ENCODE measurements around the gene CMPK1.
"Not testable (repeated sequence)": the region's sequence is repeated elsewhere in the genome, so short reads cannot be mapped to it uniquely, and the experiment has no call there.

The CMPK1 gene, protein sequence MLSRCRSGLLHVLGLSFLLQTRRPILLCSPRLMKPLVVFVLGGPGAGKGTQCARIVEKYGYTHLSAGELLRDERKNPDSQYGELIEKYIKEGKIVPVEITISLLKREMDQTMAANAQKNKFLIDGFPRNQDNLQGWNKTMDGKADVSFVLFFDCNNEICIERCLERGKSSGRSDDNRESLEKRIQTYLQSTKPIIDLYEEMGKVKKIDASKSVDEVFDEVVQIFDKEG

DNA sequence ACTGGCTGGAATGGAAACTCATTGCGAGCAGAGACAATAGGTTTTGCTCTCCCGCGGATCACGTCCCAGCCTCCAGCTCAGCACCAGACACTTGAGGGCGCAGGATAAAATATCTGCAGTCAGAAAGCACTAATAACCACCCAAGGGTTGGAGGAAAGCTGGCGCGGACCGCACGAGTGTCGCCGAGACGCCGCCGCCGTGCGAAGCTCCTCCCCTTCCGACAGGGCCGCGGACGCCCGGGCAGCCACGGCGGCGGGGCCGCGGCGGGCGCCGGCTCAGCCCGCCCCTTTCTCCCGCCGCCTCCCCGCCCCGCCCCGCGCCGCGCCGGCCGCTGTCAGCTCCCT is at the start of gene CMPK1:
Gene CMPK1, plus strand, starts transcription at position 213 of the 344 bp plus-strand sequence. CDS start 156 bp downstream, outside the sequence.
- H3K4me3 ChIP-seq (ENCODE audit: low read depth, low read length): peak within 1 kb of the TSS; percentile 64

DNA sequence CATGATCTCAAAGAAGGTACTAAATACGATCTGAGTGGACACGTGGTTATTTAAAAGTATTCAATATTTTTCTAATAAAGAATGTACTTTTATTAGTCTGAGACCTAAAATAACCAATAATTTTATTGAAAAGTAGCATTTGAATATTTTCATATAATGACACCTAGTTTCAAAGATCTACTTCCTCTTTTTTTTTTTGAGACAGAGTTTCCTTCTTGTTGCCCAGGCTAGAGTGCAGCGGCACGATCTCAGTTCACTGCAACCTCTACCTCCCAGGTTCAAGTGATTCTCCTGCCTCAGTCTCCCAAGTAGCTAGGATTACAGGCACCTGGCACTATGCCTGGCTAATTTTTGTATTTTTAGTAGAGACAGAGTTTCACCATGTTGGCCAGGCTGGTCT is 45.5 kb upstream of the CMPK1 start:
- not testable (repeated sequence) for H3K4me3 ChIP-seq (ENCODE audit: low read depth, low read length)

DNA sequence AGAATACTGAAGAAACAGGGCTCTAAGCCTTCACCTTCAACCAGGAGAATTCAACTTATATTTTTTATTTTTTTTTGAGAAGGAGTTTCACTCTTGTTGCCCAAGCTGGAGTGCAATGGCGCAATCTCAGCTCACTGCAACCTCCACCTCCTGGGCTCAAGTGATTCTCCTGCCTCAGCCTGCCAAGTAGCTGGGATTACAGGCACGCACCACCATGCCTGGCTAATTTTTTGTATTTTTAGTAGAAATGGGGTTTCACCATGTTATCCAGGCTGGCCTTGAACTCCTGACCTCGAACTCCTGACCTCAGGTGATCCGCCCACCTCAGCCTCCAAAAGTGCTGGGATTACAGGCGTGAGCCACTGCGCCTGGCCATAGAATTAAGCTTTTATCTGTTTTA is 38.7 kb upstream of the CMPK1 start:
- H3K4me3 ChIP-seq (ENCODE audit: low read depth, low read length): not testable (repeated sequence)

DNA sequence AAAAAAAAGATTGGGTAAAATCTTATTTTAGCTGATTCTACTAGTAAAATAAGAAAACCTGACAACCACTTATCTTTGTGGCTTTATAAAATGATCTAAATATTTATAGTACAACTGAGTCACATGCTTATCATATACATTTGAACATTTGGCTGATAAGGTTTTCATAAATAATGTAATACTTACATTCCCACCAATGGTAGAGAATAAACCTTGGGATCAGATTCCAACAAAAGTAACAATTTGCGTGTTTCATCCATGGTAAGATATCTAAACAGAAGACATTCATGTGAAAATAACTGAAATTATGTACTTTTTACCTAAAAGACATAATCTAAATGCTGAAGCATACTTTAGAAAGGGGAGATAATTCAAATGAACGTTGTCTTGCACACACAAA is 38.0 kb upstream of the CMPK1 start:
- no peak overlapping the region for H3K4me3 ChIP-seq (ENCODE audit: low read depth, low read length)

DNA sequence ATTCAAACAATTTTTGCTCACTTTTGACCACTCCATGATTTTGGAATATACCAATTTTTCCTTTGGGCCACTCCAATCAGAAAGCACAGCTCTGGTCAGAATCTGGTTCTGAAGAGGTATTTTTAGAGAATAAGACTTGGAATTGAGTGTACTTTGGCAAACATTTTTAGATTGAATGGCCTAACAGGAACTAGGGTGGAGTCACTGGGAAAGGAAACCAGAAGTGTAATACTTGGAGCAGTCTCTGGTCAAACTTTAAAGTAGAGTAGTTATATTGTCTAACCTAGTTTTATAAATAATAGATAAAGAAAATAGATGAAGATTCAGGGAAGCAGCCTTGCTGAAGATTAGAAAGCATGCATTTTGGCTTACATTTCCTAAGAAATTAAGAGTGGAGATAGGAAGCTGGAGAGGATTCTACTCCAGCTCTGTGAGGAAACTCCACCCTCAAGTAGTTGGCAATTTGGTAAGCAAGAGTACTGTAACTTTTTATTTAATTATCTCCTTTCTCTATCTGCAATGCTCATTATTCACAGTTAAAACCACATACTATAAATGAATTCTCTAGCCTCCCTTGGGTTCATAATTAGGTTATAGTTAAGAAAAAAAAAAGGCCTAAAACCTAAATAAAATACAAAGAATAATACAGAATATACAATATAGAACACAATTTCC is 35.4 kb upstream of the CMPK1 start:
- H3K4me3 ChIP-seq (ENCODE audit: low read depth, low read length): no peak overlapping the region

DNA sequence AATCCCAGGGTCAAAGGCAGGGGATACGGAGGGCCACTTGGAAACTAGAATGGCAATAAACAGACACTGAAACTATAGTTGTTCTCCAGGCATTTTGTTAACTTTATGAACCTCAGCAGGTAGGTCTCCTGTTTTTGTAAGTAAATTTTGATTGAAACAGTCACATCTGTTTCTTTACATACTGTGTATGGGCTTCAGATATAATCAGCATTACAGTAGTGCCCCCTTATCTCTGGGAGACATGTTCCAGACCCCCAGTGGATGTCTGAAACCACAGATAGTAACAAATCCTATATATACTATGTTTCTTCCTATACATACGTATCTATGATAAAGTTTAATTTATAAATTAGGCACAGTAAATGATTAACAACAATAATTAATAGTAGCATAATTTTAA is 31.1 kb upstream of the CMPK1 start:
- no peak overlapping the region for H3K4me3 ChIP-seq (ENCODE audit: low read depth, low read length)

DNA sequence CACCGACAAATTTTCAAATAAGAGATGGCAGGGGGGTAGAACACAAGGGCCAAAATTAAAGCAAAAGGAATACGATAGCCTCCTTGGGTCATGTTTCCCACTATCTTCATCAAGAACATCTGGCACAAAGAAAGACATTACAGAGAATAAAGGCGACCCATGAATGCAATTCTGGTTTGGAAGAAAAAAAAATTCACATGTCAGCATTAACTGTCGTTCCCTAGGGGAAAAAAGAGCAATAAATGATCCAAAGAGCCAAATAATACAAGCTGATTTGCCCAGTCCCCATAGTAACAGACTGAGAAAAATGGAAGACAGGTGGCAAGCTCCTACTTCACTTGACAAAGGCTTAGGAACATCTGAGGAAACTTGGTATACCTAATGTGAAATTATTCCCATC is 24.2 kb upstream of the CMPK1 start:
- no peak overlapping the region for H3K4me3 ChIP-seq (ENCODE audit: low read depth, low read length)

DNA sequence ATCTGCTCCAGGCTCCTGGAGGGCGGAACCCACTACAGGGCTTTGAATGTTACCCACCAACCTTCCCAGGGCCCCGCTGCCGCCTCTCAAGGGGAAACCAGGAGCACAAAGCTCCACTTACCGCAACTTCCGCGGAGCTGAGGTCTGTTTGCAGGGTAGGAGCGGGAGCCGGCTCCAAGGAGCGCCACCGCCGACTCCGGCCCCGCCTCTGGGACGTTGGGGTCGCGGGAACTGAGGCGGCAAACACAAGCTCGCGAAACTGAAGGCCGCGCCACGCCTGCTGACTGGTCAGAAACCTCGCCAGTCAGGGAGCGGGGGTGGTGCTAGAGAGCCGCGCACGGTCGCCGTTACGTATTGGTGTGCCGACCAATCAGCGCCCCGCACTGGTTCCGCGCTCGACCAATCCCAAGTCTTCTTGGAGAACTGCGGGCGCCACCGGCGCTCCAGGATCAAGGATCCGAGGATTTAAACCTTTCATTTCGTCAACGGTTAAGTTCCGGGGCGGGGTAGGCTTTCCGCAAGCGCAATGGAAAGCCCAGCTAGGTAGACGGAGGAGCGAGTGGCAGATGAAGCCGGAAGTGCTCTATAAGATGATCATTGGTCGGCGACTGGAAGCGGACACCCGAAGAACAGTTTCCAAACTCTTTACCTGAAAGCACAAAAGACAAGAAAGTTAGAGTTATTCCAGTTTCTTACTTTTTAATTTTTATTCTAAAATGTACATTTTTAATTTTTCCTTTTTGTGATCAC is 19.5 kb upstream of the CMPK1 start, which contains the start of gene STIL:
Gene STIL, minus strand, starts transcription at position 233 of the 750 bp plus-strand sequence. CDS start 3,828 bp downstream, outside the sequence.
- H3K4me3 ChIP-seq (ENCODE audit: low read depth, low read length): peak within 1 kb of the TSS; percentile 91

DNA sequence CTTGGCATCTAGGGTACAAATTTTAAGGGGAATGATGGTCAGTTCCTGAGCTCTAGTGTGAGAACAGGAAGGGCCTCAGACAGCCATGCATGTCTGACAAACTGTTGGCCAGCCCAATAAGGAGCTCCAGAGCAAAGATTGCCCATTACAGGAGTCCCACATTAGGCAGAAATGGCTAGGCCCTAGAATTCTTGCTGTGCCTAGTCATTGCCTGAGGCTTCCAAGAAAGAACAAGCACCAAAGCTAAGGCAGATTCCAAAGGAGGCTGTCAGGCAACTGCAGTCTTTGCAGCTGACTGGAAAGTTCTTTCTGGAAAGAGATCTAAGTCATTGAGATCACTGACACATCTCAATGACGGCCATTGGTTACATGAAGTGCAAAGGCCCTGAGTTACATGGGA is 15.7 kb upstream of the CMPK1 start:
- no peak overlapping the region for H3K4me3 ChIP-seq (ENCODE audit: low read depth, low read length)

DNA sequence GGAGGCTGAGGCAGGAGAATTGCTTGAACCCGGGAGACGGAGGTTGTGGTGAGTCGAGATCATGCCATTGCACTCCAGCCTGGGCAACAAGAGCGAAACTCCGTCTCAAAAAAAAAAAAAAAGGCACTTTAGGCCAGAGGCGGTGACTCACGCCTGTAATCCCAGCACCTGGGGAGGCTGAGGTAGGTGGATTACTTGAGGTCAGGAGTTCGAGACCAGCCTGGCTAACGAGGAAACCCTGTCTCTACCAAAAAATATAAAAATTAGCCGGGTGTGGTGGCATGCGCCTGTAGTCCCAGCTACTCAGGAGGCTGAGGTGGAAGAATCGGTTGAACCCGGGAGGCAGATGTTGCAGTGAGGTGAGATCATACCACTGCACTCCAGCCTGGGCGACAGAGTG is 13.6 kb upstream of the CMPK1 start:
- H3K4me3 ChIP-seq (ENCODE audit: low read depth, low read length): not testable (repeated sequence)

DNA sequence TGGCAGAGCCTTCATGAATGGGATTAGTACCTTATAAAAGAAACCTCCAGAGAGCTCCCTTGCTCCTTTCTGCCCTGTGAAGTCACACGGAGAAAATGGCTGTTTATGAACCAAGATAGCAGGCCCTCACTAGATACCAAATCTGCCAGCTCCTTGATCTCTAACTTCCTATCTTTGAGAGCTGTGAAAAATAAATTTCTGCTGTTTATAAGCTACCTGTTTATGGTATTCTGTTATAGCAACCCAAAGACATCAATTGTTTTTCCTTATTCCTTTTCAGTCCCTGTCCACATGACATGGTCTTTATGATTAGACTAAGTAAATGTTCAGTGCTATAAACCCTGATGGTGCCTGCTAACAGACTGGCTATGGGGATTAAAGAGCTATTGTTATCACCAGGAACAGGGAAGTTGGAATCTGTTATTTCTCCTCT is 10.0 kb upstream of the CMPK1 start:
- no peak overlapping the region for H3K4me3 ChIP-seq (ENCODE audit: low read depth, low read length)

DNA sequence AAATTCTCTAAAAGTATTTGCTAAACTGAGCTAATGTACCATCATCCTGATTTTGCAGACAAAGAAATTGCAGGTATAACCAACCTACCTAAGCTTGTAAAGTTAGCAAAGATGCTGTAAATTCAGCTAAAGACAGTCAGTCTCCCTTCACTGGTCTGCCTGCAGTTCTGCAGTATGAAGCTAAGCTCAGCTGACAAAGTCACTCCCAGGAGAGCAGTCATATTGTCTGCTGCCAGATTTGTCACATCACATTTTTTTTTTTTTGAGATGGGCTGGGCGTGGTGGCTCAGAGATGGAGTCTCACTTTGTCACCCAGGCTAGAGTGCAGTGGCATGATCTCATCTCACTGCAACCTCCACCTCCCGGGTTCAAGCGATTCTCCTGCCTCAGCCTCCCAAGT is 8.9 kb upstream of the CMPK1 start:
- H3K4me3 ChIP-seq (ENCODE audit: low read depth, low read length): no peak overlapping the region

DNA sequence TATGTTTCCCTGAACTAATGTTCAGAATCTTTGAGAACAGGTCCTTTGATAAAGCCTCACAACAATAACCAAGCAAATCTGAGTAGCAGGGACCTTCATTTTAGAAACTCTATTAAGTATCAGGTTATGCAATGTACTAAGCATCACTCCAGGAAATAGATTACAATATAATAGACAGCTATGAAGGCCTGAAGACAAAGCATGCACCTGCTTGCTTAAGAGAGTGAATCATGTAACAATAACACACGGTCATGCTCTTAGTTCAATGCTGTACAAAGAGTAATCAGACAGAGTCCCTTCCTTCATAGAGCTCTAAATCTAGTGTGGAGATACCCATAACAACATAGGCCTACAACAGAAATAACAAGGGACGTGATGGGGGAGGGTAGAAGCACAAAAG is 8.1 kb upstream of the CMPK1 start:
- H3K4me3 ChIP-seq (ENCODE audit: low read depth, low read length): no peak overlapping the region

DNA sequence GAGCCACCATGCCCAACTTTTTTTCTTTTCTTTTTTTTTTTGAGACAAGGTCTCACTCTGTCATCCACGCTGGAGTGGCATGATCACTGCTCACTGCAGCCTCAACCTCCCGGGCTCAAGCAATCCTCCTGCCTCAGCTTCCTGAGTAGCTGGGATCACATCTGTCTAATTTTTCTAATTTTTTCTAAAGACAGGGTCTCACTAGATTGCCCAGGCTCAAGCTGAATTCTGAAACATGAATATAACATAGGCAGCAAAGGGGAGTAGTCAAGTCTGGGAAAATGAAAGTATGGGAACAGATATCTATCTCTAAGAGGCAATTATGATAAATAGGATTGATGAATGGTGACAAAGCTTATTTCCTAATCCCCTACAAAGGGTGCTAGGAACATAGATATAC is 7.3 kb upstream of the CMPK1 start:
- H3K4me3 ChIP-seq (ENCODE audit: low read depth, low read length): no peak overlapping the region

DNA sequence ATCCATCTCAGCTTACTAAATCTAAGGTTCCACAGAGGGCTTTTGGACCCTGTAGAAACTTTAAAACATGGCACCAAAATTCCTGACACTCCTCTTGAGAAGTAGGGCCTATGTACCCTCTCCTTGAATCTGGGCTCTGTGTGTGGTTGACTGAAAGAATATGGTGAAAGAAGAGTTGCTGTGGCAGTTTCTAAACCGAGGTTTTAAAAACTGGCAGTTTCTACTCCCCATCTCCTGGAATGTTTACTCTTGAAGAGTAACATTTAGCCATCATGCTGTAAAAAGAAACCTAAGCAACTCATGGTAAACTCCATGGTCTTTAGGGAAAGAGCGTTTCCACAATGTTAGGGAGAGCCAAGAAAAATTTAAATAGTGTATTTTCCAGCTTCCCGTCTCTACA is 4.6 kb upstream of the CMPK1 start:
- no peak overlapping the region for H3K4me3 ChIP-seq (ENCODE audit: low read depth, low read length)

DNA sequence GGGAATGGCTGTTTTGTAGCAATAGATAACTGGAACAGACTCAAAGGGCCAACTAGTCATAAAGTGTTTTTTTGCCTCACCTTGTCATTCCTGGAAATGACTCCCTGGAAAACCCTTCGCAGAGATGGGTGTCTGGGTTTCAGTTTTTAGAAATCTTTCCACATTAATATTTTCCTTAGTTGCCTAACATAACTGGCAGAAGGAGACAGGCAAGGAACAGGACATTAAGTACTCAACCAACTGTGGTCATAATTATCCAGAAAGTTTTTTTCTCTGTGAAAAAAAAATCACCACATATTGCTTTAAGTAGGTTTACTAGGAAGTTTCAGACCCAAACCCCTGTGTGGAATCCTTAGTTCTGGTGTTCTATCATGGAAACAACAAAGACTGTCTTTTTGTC is 3.4 kb upstream of the CMPK1 start:
- H3K4me3 ChIP-seq (ENCODE audit: low read depth, low read length): no peak overlapping the region

DNA sequence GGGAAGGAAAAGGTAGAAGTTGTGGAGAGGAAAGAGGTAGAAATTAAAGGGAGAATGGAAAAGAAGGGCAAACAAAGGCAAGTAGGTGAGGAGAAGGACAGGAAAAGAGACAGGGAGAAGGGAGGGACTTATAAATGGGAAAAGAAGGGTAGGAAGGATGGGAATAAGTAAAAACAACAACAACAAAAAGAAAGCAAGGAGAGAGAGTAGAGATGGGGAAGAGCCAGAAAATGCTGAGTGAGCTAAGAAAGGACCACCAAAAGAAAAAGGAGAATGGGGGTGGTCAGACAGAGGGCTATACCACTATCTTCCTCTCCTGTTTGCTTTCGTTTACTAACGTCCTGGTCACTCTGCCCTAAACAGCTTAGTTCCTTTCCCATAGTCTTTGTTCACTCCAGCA is 1.7 kb upstream of the CMPK1 start:
- no peak overlapping the region for H3K4me3 ChIP-seq (ENCODE audit: low read depth, low read length)

DNA sequence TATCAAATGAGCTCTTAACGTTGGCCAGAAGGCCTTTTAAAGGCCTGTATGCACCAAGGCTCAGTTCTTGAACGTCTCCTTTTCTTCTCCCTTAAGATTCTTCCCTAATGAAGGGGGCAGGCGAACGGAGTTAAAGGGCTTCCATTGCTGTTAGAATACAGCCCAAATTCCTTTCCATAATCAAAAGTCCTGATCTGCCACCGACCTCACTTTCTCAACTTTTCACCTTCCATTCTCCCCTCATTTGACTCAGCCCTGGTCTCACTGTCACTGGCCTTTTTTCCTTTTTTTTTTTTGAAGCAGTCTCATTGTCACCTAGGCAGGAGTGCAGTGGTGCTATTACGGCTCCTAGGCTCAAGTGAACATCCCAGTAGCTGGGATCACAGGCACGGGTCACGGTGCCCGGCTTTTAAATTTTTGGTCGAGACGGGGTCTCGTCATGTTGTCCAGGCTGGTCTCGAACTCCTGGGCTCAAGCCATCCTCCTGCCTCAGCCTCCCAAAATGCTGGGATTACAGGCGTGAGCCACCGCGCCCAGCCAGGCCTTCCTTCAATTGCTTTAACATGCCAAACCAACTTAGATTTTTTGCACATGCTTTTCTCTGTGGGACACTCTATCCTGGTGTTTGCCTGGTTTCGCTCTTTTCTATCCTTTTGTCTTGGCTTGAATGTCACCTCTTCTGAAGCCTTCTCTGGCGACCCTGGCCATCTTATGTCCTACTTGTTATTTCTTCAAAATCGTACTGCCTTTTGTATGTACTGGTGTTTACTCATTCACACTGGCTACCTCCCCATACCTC is 612 bp upstream of the CMPK1 start:
- peak overlapping the region; percentile 64 for H3K4me3 ChIP-seq (ENCODE audit: low read depth, low read length)

DNA sequence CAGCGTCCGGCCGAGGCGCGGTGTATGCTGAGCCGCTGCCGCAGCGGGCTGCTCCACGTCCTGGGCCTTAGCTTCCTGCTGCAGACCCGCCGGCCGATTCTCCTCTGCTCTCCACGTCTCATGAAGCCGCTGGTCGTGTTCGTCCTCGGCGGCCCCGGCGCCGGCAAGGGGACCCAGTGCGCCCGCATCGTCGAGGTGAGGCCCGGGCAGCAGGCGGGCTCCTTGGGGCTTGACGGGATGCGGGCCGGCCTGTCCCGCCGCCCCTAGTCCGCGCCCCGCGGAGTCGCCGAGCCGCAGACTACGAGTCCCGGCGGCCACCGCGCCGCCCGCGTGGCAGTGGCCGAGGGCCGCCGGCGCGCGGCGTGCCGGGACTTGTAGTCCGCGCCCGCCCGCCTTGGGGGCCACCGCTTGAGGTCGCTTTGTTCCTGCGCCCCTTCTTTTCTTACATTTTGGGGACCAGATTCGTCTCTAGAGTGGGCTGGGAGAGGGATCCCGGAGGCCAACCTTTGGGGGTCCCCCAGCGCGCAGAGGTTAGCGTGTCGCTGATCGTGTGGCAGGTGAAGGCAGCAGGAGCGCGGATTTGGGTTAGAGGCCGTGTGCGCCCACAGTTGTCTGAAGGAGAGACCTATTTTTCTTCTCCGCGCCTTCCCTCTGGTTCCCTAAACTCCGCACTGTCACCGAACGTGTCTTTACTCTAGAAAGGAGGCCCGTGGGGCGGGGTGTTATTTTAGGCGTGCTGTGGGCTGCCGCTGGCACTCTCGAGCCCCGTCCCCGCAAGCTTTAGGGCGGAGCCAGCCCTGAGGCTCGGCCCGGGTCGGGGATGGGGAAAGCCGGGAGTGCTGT is 553 bp downstream of the CMPK1 start:
- H3K4me3 ChIP-seq (ENCODE audit: low read depth, low read length): peak overlapping the region; percentile 64

DNA sequence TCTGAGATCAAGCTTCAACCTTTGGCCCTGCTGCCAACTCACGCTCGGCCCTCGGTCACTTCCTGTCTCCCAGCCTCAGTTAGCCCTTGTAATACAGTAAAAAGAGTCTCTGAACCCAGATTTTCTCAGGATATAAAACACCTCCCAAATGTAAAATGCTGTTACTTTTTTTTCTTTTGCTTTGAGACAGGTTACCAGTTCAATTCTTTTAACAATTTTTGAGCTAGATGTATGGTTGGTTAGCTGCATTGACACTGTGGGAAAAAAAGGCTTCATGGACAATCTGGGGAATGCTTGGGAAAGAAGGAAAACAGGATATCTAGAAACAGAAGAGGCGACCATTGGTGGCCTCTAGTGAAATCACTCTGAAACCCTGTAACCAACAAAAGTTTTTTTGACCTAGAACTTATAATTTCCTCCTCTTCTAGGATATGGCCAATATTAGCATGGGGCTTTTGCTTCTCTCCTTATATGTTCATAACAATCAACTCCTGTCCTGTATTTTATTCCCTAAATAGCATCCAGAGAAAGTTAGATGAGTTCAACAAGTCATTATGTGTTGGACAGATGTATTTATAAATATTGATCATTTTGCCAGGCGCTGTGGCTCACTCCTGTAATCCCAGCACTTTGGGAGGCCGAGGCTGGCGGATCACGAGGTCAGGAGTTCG is 1.3 kb downstream of the CMPK1 start:
- peak overlapping the region; percentile 64 for H3K4me3 ChIP-seq (ENCODE audit: low read depth, low read length)

Data from iPS-11a (cell line).